RKO (cell line): ENCODE results near the gene PCNA.
"Not testable (repeated sequence)": the region's sequence is repeated elsewhere in the genome, so short reads cannot be mapped to it uniquely, and the experiment has no call there.

Experiments used
- DNase-seq: peaks from one replicate; pipeline ENCODE4 v3.0.0-alpha.2; 2016; ENCODE audit warnings: low spot score

The PCNA gene

GRCh38 chr20:5096463-5096862 is 23.3 kb downstream of the PCNA start:
- DNase-seq: no peak

- no peak for DNase-seq
Observed at GRCh38 chr20:5095931-5096330, 23.8 kb downstream of the PCNA start.

- DNase-seq: no peak
Observed at GRCh38 chr20:5095454-5095853, 24.3 kb downstream of the PCNA start.

GRCh38 chr20:5092765-5093339 is 26.9 kb downstream of the PCNA start:
- DNase-seq: no peak

- no peak for DNase-seq
Observed at GRCh38 chr20:5091902-5092301, 27.9 kb downstream of the PCNA start.

GRCh38 chr20:5090191-5090590 is 29.6 kb downstream of the PCNA start:
- DNase-seq: no peak

GRCh38 chr20:5088688-5089087 is 31.1 kb downstream of the PCNA start:
- no peak for DNase-seq

- no peak for DNase-seq
Observed at GRCh38 chr20:5085380-5085779, 34.4 kb downstream of the PCNA start.

- no peak for DNase-seq
Observed at GRCh38 chr20:5080384-5080877, 39.3 kb downstream of the PCNA start.

- peak; percentile 83 for DNase-seq
Observed at GRCh38 chr20:5078399-5078958, 41.3 kb downstream of the PCNA start.

GRCh38 chr20:5077761-5078387 is 41.9 kb downstream of the PCNA start:
- no peak for DNase-seq

GRCh38 chr20:5076913-5077312 is 42.8 kb downstream of the PCNA start:
- DNase-seq: not testable (repeated sequence)

- no peak for DNase-seq
Observed at GRCh38 chr20:5074232-5074674, 45.5 kb downstream of the PCNA start.

- DNase-seq: no peak
Observed at GRCh38 chr20:5073660-5074231, 46.0 kb downstream of the PCNA start.

GRCh38 chr20:5072756-5073659 is 46.8 kb downstream of the PCNA start:
- DNase-seq: no peak

- DNase-seq: not testable (repeated sequence)
Observed at GRCh38 chr20:5071942-5072341, 47.8 kb downstream of the PCNA start.

GRCh38 chr20:5070570-5070969 is 49.2 kb downstream of the PCNA start:
- no peak for DNase-seq

GRCh38 chr20:5070081-5070480 is 49.7 kb downstream of the PCNA start:
- DNase-seq: no peak

GRCh38 chr20:5069141-5069806 is 50.5 kb downstream of the PCNA start:
- DNase-seq: no peak

GRCh38 chr20:5067877-5068645 is 51.7 kb downstream of the PCNA start:
- DNase-seq: no peak

GRCh38 chr20:5065879-5066383 is 53.8 kb downstream of the PCNA start:
- peak; percentile 95 for DNase-seq
